A549 (cell line): ENCODE results near the gene FAXDC2. TPM values are rescaled to one million over a fixed set of nuclear protein-coding genes. Genes with fewer than 3 reads are reported as not detected.

ENCODE experiments used
- ATAC-seq, 2 experiments: fragments of 200-7000 bp in 1 of 2; fragments of >200 bp in 1 of 2; cut with Nextera tagmentation in 1 of 2; cut with Tn5 transposase in 1 of 2; 3 replicates each; pipeline versions ENCODE4 v1.8.0 to v1.9.1; 2018 to 2020; ENCODE audit warnings: mild to moderate bottlenecking in 1 of 2, moderate library complexity in 1 of 2
- CTCF ChIA-PET: fragments of 300-600 bp; sonication (Branson Sonifier 250); formaldehyde crosslinking; extraction: SDS; loops from one replicate; lab custom pipeline; 2021; ENCODE audit warnings: antibody characterized with exemption, inconsistent platforms; lab: Yijun Ruan, JAX
- POLR2A ChIA-PET: fragments of 350-600 bp; formaldehyde crosslinking; extraction: SDS; loops from one replicate; lab custom pipeline; 2021; ENCODE audit warnings: antibody characterized with exemption, inconsistent platforms; lab: Yijun Ruan, JAX
- DNase-seq, 2 experiments: peaks; one replicate each; pipeline versions ENCODE4 v3.0.0 to v3.0.0-alpha.2; 2011 to 2016; ENCODE audit warnings: low read depth in 1 of 2, low spot score in 1 of 2
- FAIRE-seq: peaks from 2 replicates; lab custom pipeline; 2011; peaks lifted over from hg19 to GRCh38; lab: Jason Lieb, UNC
- H3K27ac ChIP-seq, 2 experiments: fragments of >200 bp; sonication (Bioruptor Twin); formaldehyde crosslinking; 3 replicates each; pipeline ENCODE4 v1.5.1; 2016 to 2017
- H3K4me1 ChIP-seq: fragments of >200 bp; sonication (Bioruptor Twin); formaldehyde crosslinking; 3 replicates; pipeline ENCODE4 v1.6.1; 2016
- H3K4me2 ChIP-seq: fragments of >200 bp; sonication (Bioruptor Twin); formaldehyde crosslinking; 3 replicates; pipeline ENCODE4 v1.6.1; 2016
- H3K4me3 ChIP-seq: fragments of >200 bp; sonication (Bioruptor Twin); formaldehyde crosslinking; 3 replicates; pipeline ENCODE4 v1.5.1; 2016
- H3K9me3 ChIP-seq: fragments of >200 bp; sonication (Bioruptor Twin); formaldehyde crosslinking; 3 replicates; pipeline ENCODE4 v1.6.1; 2016
- CBX2 ChIP-seq: fragments of 200-600 bp; sonication (generic); IDR thresholded peaks from 2 replicates; pipeline ENCODE4 v1.6.1; 2016; ENCODE audit warnings: low read depth, mild to moderate bottlenecking, borderline replicate concordance
- CBX8 ChIP-seq: fragments of 200-600 bp; sonication (generic); IDR thresholded peaks from 2 replicates; pipeline ENCODE4 v1.6.1; 2016
- EHF ChIP-seq: fragments of 250-450 bp; sonication (Bioruptor Pico); IDR thresholded peaks from 2 replicates; pipeline ENCODE4 v1.5.0; 2020; ENCODE audit warnings: mild to moderate bottlenecking
- EP300 ChIP-seq, 2 experiments: fragments of >200 bp; sonication (Bioruptor Twin); formaldehyde crosslinking; IDR thresholded peaks; 2 replicates in 1 of 2; 3 replicates in 1 of 2; pipeline ENCODE4 v1.6.1; 2016 to 2017
- ESRRA ChIP-seq: fragments of 150-350 bp; IDR thresholded peaks from 2 replicates; pipeline ENCODE4 v1.6.1; 2014; ENCODE audit warnings: mild to moderate bottlenecking, low read length, borderline replicate concordance
- FOSL2 ChIP-seq, 2 experiments: fragments of 450-650 bp in 1 of 2; fragments of >200 bp in 1 of 2; sonication (Bioruptor Twin) in 1 of 2; formaldehyde crosslinking; IDR thresholded peaks; 2 replicates each; pipeline versions ENCODE4 v1.5.0 to v1.6.1; 2016 to 2020; ENCODE audit warnings: mild to moderate bottlenecking in 1 of 2, moderate library complexity in 1 of 2
- HOXB13 ChIP-seq: fragments of 250-450 bp; sonication (Bioruptor Pico); IDR thresholded peaks from 2 replicates; pipeline ENCODE4 v1.5.0; 2020; ENCODE audit warnings: low read depth, mild to moderate bottlenecking, moderate library complexity
- HOXB5 ChIP-seq: fragments of 250-450 bp; sonication (Bioruptor Pico); IDR thresholded peaks from 2 replicates; pipeline ENCODE4 v1.5.0; 2020; ENCODE audit warnings: mild to moderate bottlenecking, moderate library complexity
- JUN ChIP-seq, 2 experiments: fragments of >200 bp; sonication (Bioruptor Twin); formaldehyde crosslinking; IDR thresholded peaks; 2 replicates in 1 of 2; 3 replicates in 1 of 2; pipeline ENCODE4 v1.6.1; 2016 to 2017
- JUNB ChIP-seq: fragments of >200 bp; sonication (Bioruptor Twin); formaldehyde crosslinking; IDR thresholded peaks from 2 replicates; pipeline ENCODE4 v1.6.1; 2016
- KDM1A ChIP-seq: fragments of 200-600 bp; sonication (generic); IDR thresholded peaks from 2 replicates; pipeline ENCODE4 v1.6.1; 2016; ENCODE audit warnings: low read depth, mild to moderate bottlenecking
- MAFK ChIP-seq: fragments of 450-650 bp; IDR thresholded peaks from 2 replicates; pipeline ENCODE4 v1.6.1; 2014; ENCODE audit not compliant: partially characterized antibody
- NFE2L2 ChIP-seq: fragments of 150-350 bp; conservative IDR thresholded peaks from 2 replicates; pipeline ENCODE4 v1.6.1; 2014; ENCODE audit warnings: low read length
- NR3C1 ChIP-seq: fragments of >200 bp; sonication (Bioruptor Twin); formaldehyde crosslinking; IDR thresholded peaks from 3 replicates; pipeline ENCODE4 v1.6.1; 2017
- PHF8 ChIP-seq: fragments of 200-600 bp; sonication (generic); IDR thresholded peaks from 2 replicates; pipeline ENCODE4 v1.6.1; 2016; ENCODE audit warnings: low read depth, mild to moderate bottlenecking, antibody characterized with exemption, moderate library complexity, borderline replicate concordance
- RAD21 ChIP-seq, 2 experiments: fragments of >200 bp in 1 of 2; sonication (Bioruptor Twin) in 1 of 2; formaldehyde crosslinking in 1 of 2; IDR thresholded peaks in 1 of 2; conservative IDR thresholded peaks in 1 of 2; 2 replicates in 1 of 2; 3 replicates in 1 of 2; pipeline ENCODE4 v1.6.1; 2012 to 2018; ENCODE audit warnings: inconsistent platforms in 1 of 2
- RFX5 ChIP-seq: fragments of 450-650 bp; IDR thresholded peaks from 2 replicates; pipeline ENCODE4 v1.7.1; 2014; ENCODE audit warnings: antibody characterized with exemption, mild to moderate bottlenecking, moderate library complexity
- SMC3 ChIP-seq: fragments of >200 bp; sonication (Bioruptor Twin); formaldehyde crosslinking; IDR thresholded peaks from 3 replicates; pipeline ENCODE4 v1.6.1; 2018; ENCODE audit warnings: inconsistent platforms
- ZFP36 ChIP-seq: fragments of 450-650 bp; IDR thresholded peaks from 2 replicates; pipeline ENCODE4 v1.6.1; 2014; ENCODE audit warnings: borderline replicate concordance; ENCODE audit not compliant: partially characterized antibody
- ZNF302 ChIP-seq: fragments of 250-450 bp; sonication (Bioruptor Pico); IDR thresholded peaks from 2 replicates; pipeline ENCODE4 v1.9.0; 2021; ENCODE audit warnings: inconsistent platforms, mild to moderate bottlenecking, moderate library complexity
- WGBS: methylation state at CpG from one replicate; pipeline ENCODE4 v1.1.6; 2017; ENCODE audit errors: missing lambda C conversion rate; 5-methylcytosine and 5-hydroxymethylcytosine counted together
- polyA plus RNA-seq, 4 experiments: library from polyadenylated mRNA; depleted of rRNA in 3 of 4; stranded (reverse); fragments of >200 nt; fragmentation: RNase III in 1 of 4; extraction: RNeasy Plus Mini Kit Qiagen cat#74134 plus additional on column Dnase treatment in 1 of 4; gene quantifications; 2 replicates in 3 of 4; 3 replicates in 1 of 4; pipeline ENCODE4 v1.2.3, GENCODE V29; 2011 to 2017
- TF ChIP-seq, protein P1 (sequence below): fragments of 150-350 bp; IDR thresholded peaks from 2 replicates; pipeline ENCODE4 v1.6.1; 2014; ENCODE audit warnings: low read depth, mild to moderate bottlenecking, low read length
- TF ChIP-seq, protein P2 (sequence below): fragments of >200 bp; sonication (Bioruptor Twin); formaldehyde crosslinking; IDR thresholded peaks from 2 replicates; pipeline ENCODE4 v1.6.1; 2016
- TF ChIP-seq, protein P3 (sequence below): fragments of >200 bp; sonication (Bioruptor Twin); formaldehyde crosslinking; IDR thresholded peaks from 3 replicates; pipeline ENCODE4 v1.5.1; 2016
- TF ChIP-seq, protein P4 (sequence below): fragments of 250-450 bp; sonication (Bioruptor Pico); IDR thresholded peaks from 2 replicates; pipeline ENCODE4 v1.5.0; 2020; ENCODE audit warnings: low read depth, mild to moderate bottlenecking, moderate library complexity
- TF ChIP-seq, protein P5 (sequence below): fragments of >200 bp; sonication (Bioruptor Twin); formaldehyde crosslinking; IDR thresholded peaks from 3 replicates; pipeline ENCODE4 v1.6.1; 2016
- TF ChIP-seq, protein P6 (sequence below): IDR thresholded peaks from 2 replicates; pipeline ENCODE4 v1.6.1; 2012

Gene FAXDC2
- polyA plus RNA-seq, 2 of the 4 experiments (the other 2 are of a cell fraction) = 0.14 to 0.94 TPM

DNA sequence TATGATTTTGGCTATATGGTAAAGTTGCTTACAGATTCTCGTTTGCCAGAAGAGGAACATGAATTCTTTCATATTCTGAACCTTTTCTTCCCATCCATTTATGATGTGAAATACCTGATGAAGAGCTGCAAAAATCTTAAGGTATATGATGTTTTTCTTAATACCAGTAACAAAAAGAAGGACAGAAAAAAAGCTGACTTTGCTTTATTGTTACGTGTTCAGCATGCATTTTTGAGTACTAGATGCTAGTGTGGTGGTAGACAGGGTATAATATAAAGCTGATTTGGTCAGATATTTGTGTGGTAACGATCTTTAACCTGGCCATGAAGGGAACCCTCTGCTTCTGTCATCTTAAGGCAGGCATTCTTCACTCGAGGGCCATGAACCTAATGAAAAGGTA, 21.3 kb upstream of the FAXDC2 start:
- H3K27ac ChIP-seq = no peak overlapping the region
- TF ChIP-seq MAFK = peak; percentile 94
- no peak for TF ChIP-seq ZFP36
- H3K4me2 ChIP-seq = no peak overlapping the region
- WGBS = 83% methylated on average over 4 of the region's 4 CpGs
- H3K9me3 ChIP-seq = no peaks in the 10 kb centered on the region
- ChIA-PET POLR2A (interaction anchor here (0.6 kb wide), 1 partner anchor 11 kb away, joined by 5 read pairs; no protein-coding TSS in a partner anchor), CTCF (interaction anchor here (0.7 kb wide), 1 partner anchor 405 kb away, joined by 3 read pairs; no protein-coding TSS in a partner anchor)
- no peak overlapping the region for H3K4me3 ChIP-seq
- FAIRE-seq = no peak
- DNase-seq = no peak
- no peak for ATAC-seq
- no peaks in the 10 kb centered on the region for H3K4me1 ChIP-seq

DNA sequence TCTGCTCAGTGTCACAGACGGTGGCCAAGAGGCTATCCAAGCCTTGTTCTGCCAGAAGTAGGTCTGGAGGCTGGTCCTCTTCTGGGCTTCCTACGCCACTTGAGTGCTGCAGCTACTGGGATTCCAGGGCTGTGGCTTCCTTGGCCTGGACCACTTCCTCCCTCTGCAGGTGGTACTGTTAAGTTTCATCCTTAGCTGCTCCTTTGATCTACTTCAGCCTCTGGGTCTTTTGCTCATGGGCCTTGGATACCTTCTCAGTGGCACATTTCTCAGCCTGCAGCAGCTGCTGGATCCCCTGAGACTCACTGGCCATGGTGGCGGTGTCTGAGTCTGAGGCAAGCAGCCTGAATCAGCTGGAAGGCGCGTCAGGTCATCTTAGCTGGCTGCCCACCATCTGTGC, 18.3 kb upstream of the FAXDC2 start:
- no peak overlapping the region for H3K4me2 ChIP-seq
- DNase-seq = peak; percentile 24 to 38
- ChIA-PET POLR2A (interaction anchor here (1.2 to 1.9 kb wide), 2 partner anchors 10 to 218 kb away, joined by 4 to 10 read pairs; partner anchors contain the start of gene CNOT8), CTCF (interaction anchor here (1.1 to 1.9 kb wide), 4 partner anchors 9 to 218 kb away, joined by 3 to 16 read pairs (median 4); no protein-coding TSS in a partner anchor)
- ATAC-seq = peak; percentile 84 to 91
- H3K9me3 ChIP-seq = no peaks in the 10 kb centered on the region
- WGBS = 92% methylated on average over 5 of the region's 5 CpGs
- no peak for FAIRE-seq
- H3K27ac ChIP-seq = no peak overlapping the region
- H3K4me1 ChIP-seq = peaks cover 12% of the 10 kb centered on the region
- TF ChIP-seq, protein P1, sequence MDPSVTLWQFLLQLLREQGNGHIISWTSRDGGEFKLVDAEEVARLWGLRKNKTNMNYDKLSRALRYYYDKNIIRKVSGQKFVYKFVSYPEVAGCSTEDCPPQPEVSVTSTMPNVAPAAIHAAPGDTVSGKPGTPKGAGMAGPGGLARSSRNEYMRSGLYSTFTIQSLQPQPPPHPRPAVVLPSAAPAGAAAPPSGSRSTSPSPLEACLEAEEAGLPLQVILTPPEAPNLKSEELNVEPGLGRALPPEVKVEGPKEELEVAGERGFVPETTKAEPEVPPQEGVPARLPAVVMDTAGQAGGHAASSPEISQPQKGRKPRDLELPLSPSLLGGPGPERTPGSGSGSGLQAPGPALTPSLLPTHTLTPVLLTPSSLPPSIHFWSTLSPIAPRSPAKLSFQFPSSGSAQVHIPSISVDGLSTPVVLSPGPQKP = no peak
- TF ChIP-seq NR3C1 (no peak), FOSL2 (IDR thresholded peaks at IDR 0.05) (no peak), FOSL2 (CRISPR knock-in tag; IDR thresholded peaks at IDR 0.05) (no peak), ZNF302 (no peak), RAD21 (conservative IDR thresholded peaks at IDR 0.05 in 1 of 2, IDR thresholded peaks at IDR 0.05 in 1 of 2) (peak; percentile 15 to 36; a peak in 1 of 5 replicates), EP300 (IDR thresholded peaks at IDR 0.05) (no peak), NFE2L2 (no peak), HOXB5 (CRISPR knock-in tag) (no peak), KDM1A (no peak), CBX8 (no peak), ZFP36 (no peak), CBX2 (no peak), JUN (IDR thresholded peaks at IDR 0.05) (no peak)
- TF ChIP-seq, protein P2, sequence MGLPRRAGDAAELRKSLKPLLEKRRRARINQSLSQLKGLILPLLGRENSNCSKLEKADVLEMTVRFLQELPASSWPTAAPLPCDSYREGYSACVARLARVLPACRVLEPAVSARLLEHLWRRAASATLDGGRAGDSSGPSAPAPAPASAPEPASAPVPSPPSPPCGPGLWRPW = no peak
- TF ChIP-seq, protein P3, sequence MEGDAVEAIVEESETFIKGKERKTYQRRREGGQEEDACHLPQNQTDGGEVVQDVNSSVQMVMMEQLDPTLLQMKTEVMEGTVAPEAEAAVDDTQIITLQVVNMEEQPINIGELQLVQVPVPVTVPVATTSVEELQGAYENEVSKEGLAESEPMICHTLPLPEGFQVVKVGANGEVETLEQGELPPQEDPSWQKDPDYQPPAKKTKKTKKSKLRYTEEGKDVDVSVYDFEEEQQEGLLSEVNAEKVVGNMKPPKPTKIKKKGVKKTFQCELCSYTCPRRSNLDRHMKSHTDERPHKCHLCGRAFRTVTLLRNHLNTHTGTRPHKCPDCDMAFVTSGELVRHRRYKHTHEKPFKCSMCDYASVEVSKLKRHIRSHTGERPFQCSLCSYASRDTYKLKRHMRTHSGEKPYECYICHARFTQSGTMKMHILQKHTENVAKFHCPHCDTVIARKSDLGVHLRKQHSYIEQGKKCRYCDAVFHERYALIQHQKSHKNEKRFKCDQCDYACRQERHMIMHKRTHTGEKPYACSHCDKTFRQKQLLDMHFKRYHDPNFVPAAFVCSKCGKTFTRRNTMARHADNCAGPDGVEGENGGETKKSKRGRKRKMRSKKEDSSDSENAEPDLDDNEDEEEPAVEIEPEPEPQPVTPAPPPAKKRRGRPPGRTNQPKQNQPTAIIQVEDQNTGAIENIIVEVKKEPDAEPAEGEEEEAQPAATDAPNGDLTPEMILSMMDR = peak; percentile 17; the same call in 1 of the 3 replicates
- H3K4me3 ChIP-seq = no peak overlapping the region

DNA sequence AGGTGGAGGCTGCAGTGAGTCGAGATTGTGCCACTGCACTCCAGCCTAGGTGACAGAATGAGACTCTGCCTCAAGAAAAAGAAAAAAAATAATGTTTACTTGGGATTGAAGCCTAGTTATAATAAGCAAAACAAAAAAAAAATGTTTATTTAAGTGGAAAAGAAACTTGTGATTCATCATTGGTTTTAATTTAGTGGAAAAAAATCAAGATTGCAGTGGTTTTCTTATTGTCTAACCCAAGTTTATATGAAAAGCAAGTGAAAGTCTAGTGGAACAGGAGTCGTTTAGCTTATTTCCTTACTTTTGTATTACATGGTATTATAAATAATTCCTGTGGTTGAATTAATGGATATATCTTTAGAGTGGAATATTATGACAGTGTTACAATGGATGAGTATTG, 16.4 kb upstream of the FAXDC2 start:
- DNase-seq (no peak), ATAC-seq (no peak), FAIRE-seq (no peak)
- peaks cover 21% of the 10 kb centered on the region for H3K4me1 ChIP-seq
- ChIA-PET POLR2A (interaction anchor here (1.9 kb wide), 1 partner anchor 8 kb away, joined by 10 read pairs; the partner anchor contains the start of gene CNOT8), CTCF (no interaction called here)
- H3K4me2 ChIP-seq = no peak overlapping the region
- H3K4me3 ChIP-seq = no peak overlapping the region
- WGBS = 76% methylated on average over 2 of the region's 2 CpGs
- H3K9me3 ChIP-seq = no peaks in the 10 kb centered on the region
- H3K27ac ChIP-seq = no peak overlapping the region
- TF ChIP-seq, protein P1 = no peak
- no peak for TF ChIP-seq JUNB
- TF ChIP-seq, protein P4, sequence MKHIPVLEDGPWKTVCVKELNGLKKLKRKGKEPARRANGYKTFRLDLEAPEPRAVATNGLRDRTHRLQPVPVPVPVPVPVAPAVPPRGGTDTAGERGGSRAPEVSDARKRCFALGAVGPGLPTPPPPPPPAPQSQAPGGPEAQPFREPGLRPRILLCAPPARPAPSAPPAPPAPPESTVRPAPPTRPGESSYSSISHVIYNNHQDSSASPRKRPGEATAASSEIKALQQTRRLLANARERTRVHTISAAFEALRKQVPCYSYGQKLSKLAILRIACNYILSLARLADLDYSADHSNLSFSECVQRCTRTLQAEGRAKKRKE (CRISPR knock-in tag) = no peak
- TF ChIP-seq, protein P2 = no peak
- no peak for TF ChIP-seq PHF8
- TF ChIP-seq, protein P5, sequence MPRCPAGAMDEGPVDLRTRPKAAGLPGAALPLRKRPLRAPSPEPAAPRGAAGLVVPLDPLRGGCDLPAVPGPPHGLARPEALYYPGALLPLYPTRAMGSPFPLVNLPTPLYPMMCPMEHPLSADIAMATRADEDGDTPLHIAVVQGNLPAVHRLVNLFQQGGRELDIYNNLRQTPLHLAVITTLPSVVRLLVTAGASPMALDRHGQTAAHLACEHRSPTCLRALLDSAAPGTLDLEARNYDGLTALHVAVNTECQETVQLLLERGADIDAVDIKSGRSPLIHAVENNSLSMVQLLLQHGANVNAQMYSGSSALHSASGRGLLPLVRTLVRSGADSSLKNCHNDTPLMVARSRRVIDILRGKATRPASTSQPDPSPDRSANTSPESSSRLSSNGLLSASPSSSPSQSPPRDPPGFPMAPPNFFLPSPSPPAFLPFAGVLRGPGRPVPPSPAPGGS = no peak
- TF ChIP-seq HOXB13 = no peak
- TF ChIP-seq, protein P6, sequence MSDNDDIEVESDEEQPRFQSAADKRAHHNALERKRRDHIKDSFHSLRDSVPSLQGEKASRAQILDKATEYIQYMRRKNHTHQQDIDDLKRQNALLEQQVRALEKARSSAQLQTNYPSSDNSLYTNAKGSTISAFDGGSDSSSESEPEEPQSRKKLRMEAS = no peak
- TF ChIP-seq EHF (CRISPR knock-in tag) = no peak
- TF ChIP-seq CBX8 = no peak
- TF ChIP-seq SMC3 = no peak
- no peak for TF ChIP-seq ESRRA
- TF ChIP-seq RFX5 = no peak
- no peak for TF ChIP-seq KDM1A
- TF ChIP-seq FOSL2 (IDR thresholded peaks at IDR 0.05) = no peak
- no peak for TF ChIP-seq FOSL2 (CRISPR knock-in tag; IDR thresholded peaks at IDR 0.05)
